ENCODE measurements around the gene GRID1.
"Not testable (repeated sequence)": the region's sequence is repeated elsewhere in the genome, so short reads cannot be mapped to it uniquely, and the experiment has no call there.

GRID1 gene

GRCh38 chr10:86127274-86127819 lies 239.2 kb downstream of the GRID1 start:
- no peak for DNase-seq

- no peak for DNase-seq
These were observed 241.9 kb downstream of the GRID1 start for GRCh38 chr10:86124734-86125133.

GRCh38 chr10:86123715-86124114 lies 242.9 kb downstream of the GRID1 start:
- no peak for DNase-seq

GRCh38 chr10:86123304-86123703 lies 243.3 kb downstream of the GRID1 start:
- no peak for DNase-seq

- no peak for DNase-seq
These were observed 243.9 kb downstream of the GRID1 start for GRCh38 chr10:86122646-86123045.

GRCh38 chr10:86121200-86121599 lies 245.4 kb downstream of the GRID1 start:
- DNase-seq, result no peak

GRCh38 chr10:86117051-86117450 lies 249.5 kb downstream of the GRID1 start:
- no peak for DNase-seq

- no peak for DNase-seq
These were observed 252.6 kb downstream of the GRID1 start for GRCh38 chr10:86113983-86114382.

GRCh38 chr10:86113501-86113900 lies 253.1 kb downstream of the GRID1 start:
- no peak for DNase-seq

- DNase-seq, result no peak
These were observed 253.6 kb downstream of the GRID1 start for GRCh38 chr10:86113044-86113443.

- no peak for DNase-seq
These were observed 254.6 kb downstream of the GRID1 start for GRCh38 chr10:86111902-86112545.

- no peak for DNase-seq
These were observed 256.3 kb downstream of the GRID1 start for GRCh38 chr10:86110156-86110786.

GRCh38 chr10:86109421-86109820 lies 257.2 kb downstream of the GRID1 start:
- DNase-seq, result no peak

GRCh38 chr10:86108696-86109095 lies 257.9 kb downstream of the GRID1 start:
- no peak for DNase-seq

- not testable (repeated sequence) for DNase-seq
These were observed 258.8 kb downstream of the GRID1 start for GRCh38 chr10:86107611-86108310.

GRCh38 chr10:86107131-86107530 lies 259.5 kb downstream of the GRID1 start:
- no peak for DNase-seq

- no peak for DNase-seq
These were observed 260.0 kb downstream of the GRID1 start for GRCh38 chr10:86106616-86107015.

- no peak for DNase-seq
These were observed 261.0 kb downstream of the GRID1 start for GRCh38 chr10:86105640-86106039.

- DNase-seq, result no peak
These were observed 261.4 kb downstream of the GRID1 start for GRCh38 chr10:86105181-86105580.

GRCh38 chr10:86104611-86105145 lies 261.9 kb downstream of the GRID1 start:
- no peak for DNase-seq

GRCh38 chr10:86104156-86104555 lies 262.4 kb downstream of the GRID1 start:
- no peak for DNase-seq

GRCh38 chr10:86103391-86104101 lies 263.0 kb downstream of the GRID1 start:
- no peak for DNase-seq

GRCh38 chr10:86102451-86102850 lies 264.1 kb downstream of the GRID1 start:
- DNase-seq, result no peak

All from hematopoietic multipotent progenitor cell treated with erythropoietin and hydrocortisone succinate and interleukin-3 and kit ligand, for 8 days (in vitro differentiated cells).